Hepatocyte (in vitro differentiated cells): Measurements from ENCODE around the gene XRCC4.

Source experiments
- EZH2 ChIP-seq: fragments of 200-600 bp; sonication (generic); IDR thresholded peaks from 2 replicates; pipeline ENCODE4 v1.6.1; 2016; ENCODE audit warnings: antibody characterized with exemption, mild to moderate bottlenecking, borderline replicate concordance
- EZH2phosphoT487 ChIP-seq: fragments of 200-600 bp; sonication (generic); IDR thresholded peaks from one replicate; pipeline ENCODE4 v1.6.1; 2018; ENCODE audit warnings: antibody characterized with exemption, mild to moderate bottlenecking, low read depth, moderate library complexity; ENCODE audit not compliant: unreplicated experiment, severe bottlenecking
- TF ChIP-seq, protein P1 (sequence below): fragments of 200-600 bp; sonication (generic); IDR thresholded peaks from 2 replicates; pipeline ENCODE4 v1.5.1; 2016; ENCODE audit warnings: antibody characterized with exemption, mild to moderate bottlenecking; ENCODE audit not compliant: poor library complexity

DNA sequence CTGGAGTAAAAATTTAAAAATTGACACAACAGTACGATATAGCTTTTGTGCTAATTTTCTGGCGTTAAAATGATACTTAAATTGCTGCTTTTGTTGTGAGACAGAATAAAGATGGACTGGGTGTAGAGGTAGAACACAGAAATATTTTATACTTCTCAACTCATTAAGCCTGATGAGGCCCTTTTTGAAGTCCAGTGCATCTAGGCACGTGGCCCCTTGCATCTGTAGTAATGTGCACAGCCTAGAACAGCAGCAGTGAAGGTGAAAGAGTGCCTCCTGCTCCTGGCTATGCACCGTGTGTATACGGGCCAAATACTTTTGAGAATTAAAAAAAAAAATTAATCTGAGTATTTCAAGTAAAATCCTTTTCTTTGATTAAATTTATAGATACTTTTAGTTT is 115.6 kb downstream of the XRCC4 start:
- TF ChIP-seq, protein P1, sequence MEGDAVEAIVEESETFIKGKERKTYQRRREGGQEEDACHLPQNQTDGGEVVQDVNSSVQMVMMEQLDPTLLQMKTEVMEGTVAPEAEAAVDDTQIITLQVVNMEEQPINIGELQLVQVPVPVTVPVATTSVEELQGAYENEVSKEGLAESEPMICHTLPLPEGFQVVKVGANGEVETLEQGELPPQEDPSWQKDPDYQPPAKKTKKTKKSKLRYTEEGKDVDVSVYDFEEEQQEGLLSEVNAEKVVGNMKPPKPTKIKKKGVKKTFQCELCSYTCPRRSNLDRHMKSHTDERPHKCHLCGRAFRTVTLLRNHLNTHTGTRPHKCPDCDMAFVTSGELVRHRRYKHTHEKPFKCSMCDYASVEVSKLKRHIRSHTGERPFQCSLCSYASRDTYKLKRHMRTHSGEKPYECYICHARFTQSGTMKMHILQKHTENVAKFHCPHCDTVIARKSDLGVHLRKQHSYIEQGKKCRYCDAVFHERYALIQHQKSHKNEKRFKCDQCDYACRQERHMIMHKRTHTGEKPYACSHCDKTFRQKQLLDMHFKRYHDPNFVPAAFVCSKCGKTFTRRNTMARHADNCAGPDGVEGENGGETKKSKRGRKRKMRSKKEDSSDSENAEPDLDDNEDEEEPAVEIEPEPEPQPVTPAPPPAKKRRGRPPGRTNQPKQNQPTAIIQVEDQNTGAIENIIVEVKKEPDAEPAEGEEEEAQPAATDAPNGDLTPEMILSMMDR = no peak
- TF ChIP-seq EZH2 = no peak
- TF ChIP-seq EZH2phosphoT487 = no peak
